Epithelial cell of esophagus (primary cell): Measurements from ENCODE around the gene CEBPB.
"Not testable (repeated sequence)": the region's sequence is repeated elsewhere in the genome, so short reads cannot be mapped to it uniquely, and the experiment has no call there.

Experiments used
- DNase-seq: peaks from one replicate; pipeline ENCODE4 v3.0.0; 2010; ENCODE audit warnings: low read depth
- H3K4me3 ChIP-seq: 2 replicates; pipeline ENCODE4 v1.5.1; 2011; ENCODE audit warnings: mild to moderate bottlenecking, low read length, control low read depth
- CTCF ChIP-seq: IDR thresholded peaks from 2 replicates; pipeline ENCODE4 v1.5.1; 2011; ENCODE audit warnings: low read depth, mild to moderate bottlenecking, low read length, control low read depth, inconsistent platforms; ENCODE audit not compliant: insufficient read depth; ENCODE audit errors: missing control alignments

Gene CEBPB

GRCh38 chr20:50153500-50154377, 36.9 kb upstream of the CEBPB start, which contains the start of gene PEDS1:
TSS of gene PEDS1 (minus strand) at chr20:50153723. CDS start at chr20:50153637, 86 bp downstream.
- DNase-seq, result peak; percentile 95

DNA sequence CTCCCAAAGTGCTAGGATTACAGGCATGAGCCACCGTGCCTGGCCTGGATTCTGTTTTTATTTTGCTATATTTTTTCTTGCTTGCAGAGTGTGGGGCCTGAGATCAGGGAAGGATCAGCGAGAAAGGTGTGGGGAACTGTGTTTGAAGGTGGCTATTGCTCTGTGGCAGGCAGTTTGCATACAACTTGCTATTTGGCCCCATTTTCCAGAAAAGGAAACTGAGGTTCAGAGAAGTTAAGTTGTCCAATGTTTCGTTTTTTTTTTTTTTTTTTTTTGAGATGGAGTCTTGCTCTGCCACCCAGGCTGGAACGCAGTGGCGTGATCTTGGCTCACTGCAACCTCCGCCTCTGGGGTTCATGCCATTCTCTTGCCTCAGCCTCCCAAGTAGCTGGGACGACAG, 29.1 kb upstream of the CEBPB start:
- not testable (repeated sequence) for H3K4me3 ChIP-seq, DNase-seq

More at GRCh38 chr20:50153500-50154377, 36.9 kb upstream of the CEBPB start, which contains the start of gene PEDS1:
- H3K4me3 ChIP-seq, result peak within 1 kb of the TSS; percentile 87
- TF ChIP-seq CTCF, result no peak

- DNase-seq, result peak; percentile 59
- no peak overlapping the region for H3K4me3 ChIP-seq
- no peak for TF ChIP-seq CTCF
These were observed 26.9 kb upstream of the CEBPB start for GRCh38 chr20:50163570-50164317.

DNA sequence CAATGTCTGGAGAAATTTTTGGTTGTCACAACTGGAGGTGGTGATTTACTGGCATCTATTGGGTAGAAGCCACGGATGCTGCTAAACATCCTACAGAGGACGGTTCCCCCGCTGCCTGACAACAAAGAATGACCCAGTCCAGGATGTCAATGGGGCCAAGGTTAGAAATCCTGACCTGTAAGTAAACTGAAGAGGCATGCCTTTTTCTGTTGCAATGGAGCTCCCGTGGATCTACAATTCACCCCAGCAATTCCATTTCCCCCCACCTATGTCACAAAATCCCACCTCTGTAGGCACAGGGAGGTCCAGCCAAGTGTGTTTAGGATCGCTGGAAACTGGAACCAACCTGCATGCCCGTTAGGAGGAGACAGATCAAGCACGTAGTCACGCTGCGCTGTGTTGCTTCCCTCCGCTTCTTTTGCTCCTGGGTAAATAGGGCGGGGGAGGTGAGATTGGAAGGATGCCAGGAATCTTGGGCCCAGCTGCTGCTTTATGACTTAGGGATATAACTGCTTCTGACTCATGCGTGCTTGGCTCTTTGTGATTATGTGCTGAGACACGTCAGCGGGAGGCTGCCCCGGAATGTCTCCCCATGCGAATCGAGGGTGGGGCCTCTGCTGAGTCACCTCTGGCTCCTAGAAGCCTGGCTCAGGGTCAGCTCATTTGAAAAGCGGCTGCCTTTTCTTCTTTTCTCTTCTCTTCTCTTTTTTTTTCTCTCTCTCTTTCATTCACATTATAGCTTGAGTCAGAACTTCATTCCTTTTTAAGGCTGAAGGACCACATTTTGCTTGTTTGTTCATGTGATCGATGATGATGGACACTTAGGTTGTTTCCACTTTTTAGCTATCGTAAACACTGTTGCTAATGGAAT, 24.7 kb upstream of the CEBPB start:
- TF ChIP-seq CTCF, result peak; percentile 7
- peak overlapping the region; percentile 25 for H3K4me3 ChIP-seq
- DNase-seq, result peak; percentile 100

DNA sequence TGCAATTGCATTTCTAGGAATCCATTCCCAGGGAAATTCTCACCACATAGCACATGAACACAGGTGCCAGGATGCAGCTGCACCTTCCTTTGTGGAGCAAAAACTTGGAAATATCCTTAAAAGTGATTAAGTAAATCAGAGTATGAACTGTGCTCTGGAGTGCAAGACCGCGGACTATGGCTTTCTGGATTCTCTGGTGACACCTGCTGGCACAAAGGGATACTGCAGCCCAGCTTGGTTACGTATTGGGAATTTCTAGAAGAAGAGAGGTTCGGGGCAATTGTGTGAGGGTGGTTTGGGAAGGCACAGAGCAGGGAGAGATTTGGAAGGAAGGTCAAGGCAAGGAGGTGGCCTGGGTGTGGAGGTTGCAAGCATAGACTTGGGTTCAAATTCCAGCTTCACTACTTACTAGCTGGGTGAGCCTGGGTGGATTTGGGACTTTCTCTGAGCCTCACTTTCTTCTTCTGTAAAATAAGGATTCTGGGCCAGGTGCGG, 21.3 kb upstream of the CEBPB start:
- no peak overlapping the region for H3K4me3 ChIP-seq
- DNase-seq, result peak; percentile 76
- peak; percentile 99 for TF ChIP-seq CTCF

GRCh38 chr20:50170549-50171220, 19.9 kb upstream of the CEBPB start:
- H3K4me3 ChIP-seq, result no peak overlapping the region
- no peak for TF ChIP-seq CTCF
- DNase-seq, result no peak
